DMS153 (cell line): ENCODE measurements around the gene GRIN3B.

Source experiments
- DNase-seq: peaks from one replicate; lab custom pipeline; 2025; lab: John Stamatoyannopoulos, UW

GRIN3B gene

DNA sequence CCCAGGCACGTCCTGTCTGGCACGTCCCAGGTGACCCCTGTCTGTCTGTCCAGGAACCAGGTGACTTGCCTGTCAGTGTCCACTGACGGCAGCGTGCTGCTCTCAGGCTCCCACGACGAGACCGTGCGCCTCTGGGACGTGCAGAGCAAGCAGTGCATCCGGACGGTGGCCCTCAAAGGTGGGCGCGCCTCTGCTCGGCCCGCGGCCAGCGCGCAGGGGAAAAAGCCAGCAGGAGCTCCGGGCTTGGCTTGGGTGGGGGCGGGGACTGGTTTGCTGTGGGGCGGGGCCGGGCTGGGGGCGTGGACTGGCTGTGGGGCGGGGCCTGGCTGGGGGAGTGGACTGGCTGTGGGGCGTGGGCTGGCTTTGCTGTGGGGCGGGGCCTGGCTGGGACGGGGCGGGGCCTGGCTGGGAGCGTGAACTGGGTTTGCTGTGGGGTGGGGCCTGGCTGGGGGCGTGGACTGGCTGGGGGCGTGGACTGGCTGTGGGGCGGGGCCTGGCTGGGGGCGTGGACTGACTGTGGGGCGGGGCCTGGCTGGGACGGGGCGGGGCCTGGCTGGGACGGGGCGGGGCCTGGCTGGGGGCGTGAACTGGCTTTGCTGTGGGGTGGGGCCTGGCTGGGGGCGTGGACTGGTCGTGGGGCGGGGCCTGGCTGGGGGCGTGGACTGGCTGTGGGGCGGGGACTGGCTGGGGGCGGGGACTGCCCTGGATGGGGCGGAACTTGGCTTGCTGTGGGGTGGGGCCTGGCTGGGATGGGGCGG, 8.9 kb upstream of the GRIN3B start:
- DNase-seq, result no peak

GRCh38 chr19:991932-992669, 8.1 kb upstream of the GRIN3B start:
- no peak for DNase-seq

- no peak for DNase-seq
Measured at GRCh38 chr19:992670-993055, 7.6 kb upstream of the GRIN3B start.

GRCh38 chr19:993361-993830, 6.8 kb upstream of the GRIN3B start:
- DNase-seq, result no peak

DNA sequence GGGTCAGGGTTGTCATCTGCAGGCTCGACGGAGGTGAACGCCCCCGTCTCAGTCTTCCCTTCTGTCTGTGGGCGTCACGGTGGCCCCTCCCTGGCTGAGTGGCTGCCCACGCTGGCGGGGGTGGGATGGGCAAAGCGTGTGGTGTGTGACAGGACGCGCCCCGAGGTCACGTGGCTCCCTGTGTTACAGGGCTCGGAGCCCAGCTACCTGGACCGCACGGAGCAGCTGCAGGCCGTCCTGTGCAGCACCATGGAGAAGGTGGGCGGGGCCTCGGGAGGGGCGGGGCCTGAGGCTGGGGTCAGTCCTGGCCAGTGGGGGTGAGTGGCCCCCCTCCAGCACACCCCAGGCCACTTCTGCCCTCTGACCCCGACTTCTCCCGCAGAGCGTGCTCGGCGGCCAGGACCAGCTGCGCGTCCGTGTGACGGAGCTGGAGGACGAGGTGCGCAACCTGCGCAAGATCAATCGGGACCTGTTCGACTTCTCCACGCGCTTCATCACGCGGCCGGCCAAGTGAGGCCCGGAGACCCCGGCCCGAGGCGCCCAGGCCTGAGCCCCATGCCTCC, 6.3 kb upstream of the GRIN3B start:
- no peak for DNase-seq

- DNase-seq, result no peak
Measured at GRCh38 chr19:994516-994915, 5.7 kb upstream of the GRIN3B start.

DNA sequence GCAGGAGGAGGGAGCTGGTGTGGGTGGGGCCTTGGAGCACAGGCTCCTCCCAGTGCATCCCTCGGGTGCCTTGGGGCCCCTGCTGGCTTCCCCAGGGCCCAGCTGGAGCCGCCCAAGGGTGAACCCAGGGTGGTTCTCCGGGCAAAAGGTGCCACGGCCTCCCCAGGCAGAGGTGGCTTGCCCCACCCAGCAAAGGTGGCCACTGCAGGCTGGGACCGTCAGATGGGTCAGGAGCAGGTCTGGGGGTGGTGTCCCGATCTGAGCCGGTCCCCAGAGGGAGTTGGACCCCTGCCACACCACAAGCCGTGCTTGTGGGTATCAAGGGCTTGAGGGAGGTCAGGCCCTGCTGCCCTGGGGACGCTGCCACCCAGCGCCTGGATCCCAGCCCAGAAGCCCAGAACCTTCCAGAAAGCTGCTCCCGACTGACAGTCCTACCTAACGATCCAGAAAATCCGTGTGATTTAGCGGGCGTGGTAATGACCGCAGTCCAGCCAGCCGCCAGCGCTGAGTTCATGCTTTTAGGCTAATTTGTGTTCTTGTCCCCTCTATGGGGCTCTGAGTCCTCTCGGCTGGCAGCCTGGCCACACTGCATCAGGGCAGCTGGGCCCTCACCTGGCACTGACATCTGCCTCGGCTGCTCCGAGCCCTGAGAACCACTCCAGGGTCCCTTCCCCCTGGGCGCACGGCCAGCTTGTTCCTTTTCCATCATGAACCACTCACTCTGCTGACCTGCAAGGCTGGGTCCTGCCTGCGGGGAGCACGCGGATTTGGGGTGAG, 5.0 kb upstream of the GRIN3B start:
- no peak for DNase-seq

DNA sequence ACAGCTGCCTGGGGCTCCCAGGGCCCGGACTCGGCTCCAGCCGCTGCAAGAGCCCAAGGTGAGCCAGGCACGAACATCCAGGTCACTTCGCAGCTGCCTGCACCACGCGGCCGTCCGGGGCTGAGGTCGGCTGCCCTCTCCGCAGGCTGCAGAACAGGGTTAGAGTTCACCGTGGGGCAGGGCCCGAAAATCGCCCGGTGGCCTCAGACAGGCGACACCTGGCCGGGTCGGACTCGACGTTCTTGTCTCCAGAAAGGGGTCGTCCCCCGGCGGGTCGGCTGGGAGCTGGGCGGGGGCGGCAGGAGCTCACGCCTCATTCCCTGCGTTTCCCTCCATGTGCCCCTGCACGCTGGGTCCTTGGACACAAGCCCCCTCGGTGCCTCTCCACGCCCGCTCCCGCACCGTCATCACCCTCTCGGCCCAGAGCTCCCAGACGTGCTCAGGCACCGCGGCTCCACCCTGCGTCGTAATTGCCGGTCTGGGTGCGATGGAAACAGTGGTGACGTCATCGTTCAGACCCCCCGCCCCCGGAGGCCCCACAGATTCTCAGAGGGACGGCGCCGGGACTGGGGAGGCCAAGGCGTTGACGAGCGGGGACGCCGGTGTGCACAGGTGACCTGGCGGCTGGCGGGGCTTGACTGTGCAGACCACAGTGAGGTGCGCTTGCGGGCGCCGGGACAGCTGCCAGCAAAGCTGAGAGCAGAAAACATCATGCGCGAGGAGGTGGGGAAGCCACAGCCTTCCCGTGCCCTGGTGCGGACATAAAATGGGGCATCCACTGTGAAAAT, 4.0 kb upstream of the GRIN3B start:
- DNase-seq, result no peak

- DNase-seq, result no peak
Measured at GRCh38 chr19:998064-998463, 2.2 kb upstream of the GRIN3B start.

- no peak for DNase-seq
Measured at GRCh38 chr19:999379-999719, 870 bp upstream of the GRIN3B start.

GRCh38 chr19:1000591-1001537, 645 bp downstream of the GRIN3B start:
- DNase-seq, result no peak

DNA sequence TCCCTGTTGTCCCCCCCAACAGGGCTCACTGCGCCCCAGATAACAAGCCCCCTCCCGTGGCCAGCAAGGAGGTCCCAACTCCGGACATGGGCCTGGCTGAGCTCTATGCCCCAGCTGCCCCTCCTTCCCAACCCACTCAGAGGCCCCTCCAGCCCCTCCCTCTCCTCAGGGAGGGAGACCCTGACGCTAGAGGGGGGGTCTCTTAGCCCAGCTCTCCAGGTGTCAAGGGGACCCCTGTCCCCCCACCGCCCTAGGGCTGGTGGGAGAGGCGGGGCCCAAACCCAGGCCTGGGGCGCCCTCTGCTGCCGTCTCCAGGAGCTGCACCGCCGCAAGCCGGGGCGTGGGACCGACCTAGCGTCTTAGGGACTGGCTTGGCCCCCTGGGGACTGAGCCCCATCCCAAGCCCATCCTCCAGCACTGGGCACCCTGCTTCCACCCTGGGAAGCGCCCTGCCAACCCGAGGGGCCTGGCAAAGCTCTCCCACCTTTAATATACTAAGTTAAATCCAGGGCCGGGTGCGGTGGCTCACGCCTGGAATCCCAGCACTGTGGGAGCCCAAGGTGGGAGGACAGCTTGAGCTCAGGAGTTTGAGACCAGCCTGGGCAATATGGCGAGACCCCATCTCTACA, 1.4 kb downstream of the GRIN3B start:
- DNase-seq, result no peak

GRCh38 chr19:1002600-1002999, 2.4 kb downstream of the GRIN3B start:
- DNase-seq, result no peak

DNA sequence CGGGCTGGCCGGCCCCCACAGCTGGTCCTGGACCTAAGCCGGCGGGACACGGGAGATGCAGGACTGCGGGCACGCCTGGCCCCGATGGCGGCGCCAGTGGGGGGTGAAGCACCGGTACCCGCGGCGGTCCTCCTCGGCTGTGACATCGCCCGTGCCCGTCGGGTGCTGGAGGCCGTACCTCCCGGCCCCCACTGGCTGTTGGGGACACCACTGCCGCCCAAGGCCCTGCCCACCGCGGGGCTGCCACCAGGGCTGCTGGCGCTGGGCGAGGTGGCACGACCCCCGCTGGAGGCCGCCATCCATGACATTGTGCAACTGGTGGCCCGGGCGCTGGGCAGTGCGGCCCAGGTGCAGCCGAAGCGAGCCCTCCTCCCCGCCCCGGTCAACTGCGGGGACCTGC, 3.1 kb downstream of the GRIN3B start:
- no peak for DNase-seq

DNA sequence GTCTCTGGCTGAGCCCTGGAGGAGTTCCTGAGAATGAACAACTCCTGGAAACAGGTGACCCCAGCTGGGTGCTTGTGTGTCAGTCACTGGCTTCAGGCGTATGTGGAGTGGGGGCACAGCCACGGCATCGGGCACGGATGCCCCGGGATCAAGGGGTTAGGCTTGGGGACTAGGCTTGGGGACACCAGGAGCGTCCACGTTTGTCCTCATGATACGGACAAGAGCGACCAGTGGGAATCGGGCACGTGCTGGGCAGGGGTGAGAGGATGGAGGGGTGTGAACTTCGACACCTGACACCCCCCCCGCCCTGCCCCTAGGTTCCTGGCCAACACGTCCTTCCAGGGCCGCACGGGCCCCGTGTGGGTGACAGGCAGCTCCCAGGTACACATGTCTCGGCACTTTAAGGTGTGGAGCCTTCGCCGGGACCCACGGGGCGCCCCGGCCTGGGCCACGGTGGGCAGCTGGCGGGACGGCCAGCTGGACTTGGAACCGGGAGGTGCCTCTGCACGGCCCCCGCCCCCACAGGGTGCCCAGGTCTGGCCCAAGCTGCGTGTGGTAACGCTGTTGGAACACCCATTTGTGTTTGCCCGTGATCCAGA, 4.1 kb downstream of the GRIN3B start:
- no peak for DNase-seq

DNA sequence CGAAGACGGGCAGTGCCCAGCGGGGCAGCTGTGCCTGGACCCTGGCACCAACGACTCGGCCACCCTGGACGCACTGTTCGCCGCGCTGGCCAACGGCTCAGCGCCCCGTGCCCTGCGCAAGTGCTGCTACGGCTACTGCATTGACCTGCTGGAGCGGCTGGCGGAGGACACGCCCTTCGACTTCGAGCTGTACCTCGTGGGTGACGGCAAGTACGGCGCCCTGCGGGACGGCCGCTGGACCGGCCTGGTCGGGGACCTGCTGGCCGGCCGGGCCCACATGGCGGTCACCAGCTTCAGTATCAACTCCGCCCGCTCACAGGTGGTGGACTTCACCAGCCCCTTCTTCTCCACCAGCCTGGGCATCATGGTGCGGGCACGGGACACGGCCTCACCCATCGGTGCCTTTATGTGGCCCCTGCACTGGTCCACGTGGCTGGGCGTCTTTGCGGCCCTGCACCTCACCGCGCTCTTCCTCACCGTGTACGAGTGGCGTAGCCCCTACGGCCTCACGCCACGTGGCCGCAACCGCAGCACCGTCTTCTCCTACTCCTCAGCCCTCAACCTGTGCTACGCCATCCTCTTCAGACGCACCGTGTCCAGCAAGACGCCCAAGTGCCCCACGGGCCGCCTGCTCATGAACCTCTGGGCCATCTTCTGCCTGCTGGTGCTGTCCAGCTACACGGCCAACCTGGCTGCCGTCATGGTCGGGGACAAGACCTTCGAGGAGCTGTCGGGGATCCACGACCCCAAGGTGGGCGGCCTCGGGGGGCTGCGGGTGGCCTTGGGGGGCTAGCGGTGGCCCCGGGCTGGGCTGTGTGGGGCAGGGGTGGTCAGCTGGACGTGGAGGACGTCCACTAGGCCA, 4.8 kb downstream of the GRIN3B start:
- DNase-seq, result no peak

DNA sequence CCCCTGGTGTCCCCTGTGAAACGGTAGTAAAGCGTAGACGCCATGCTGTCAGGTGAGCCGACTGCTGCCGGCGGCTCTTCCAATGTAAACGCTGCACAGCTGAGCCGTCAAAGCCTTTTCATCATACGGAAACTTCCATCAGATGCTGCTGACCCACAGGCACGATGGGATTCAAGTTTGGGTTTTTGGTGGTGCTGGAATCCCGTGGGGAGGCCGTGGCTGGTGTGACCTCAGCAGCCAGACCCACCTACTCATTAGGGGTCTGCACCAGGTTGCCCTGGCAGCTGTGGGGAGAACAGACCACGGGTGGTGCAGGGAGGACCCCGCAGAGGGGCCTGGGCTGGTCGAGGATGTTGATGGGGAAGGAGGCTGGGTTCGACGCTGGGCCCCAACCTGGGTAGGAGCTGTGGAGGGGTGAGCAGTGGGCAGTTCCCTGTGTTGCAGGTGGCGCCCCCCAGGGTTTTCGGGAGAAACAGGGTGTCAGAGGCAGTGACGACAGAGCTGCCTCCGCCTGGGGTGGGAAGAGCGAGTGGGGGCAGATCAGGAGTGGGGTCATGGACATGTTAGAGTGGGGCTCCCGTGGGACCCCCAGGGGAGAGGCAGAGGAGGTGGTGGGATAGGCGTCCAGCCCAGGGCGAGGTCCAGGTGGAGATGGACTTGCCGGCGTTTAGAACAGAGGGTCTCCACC, 6.6 kb downstream of the GRIN3B start:
- DNase-seq, result no peak
